ENCODE results near the gene SEZ6. TPM values are rescaled to one million over a fixed set of nuclear protein-coding genes. Genes with fewer than 3 reads are reported as not detected.

SEZ6 gene
- total RNA-seq, 6 donors from 2014 or later = 0.20 to 0.47 (median 0.30) TPM; not detected in 3

GRCh38 chr17:28961391-28961790 lies 44.4 kb downstream of the SEZ6 start:
- Histone ChIP-seq H3K27me3 (peaks cover 0 to 3% (median 0%) of the 10 kb centered on the region in 4 donors), H3K4me1 (peaks cover 0 to 5% (median 0%) of the 10 kb centered on the region in 4 donors), H3K36me3 (no peaks in the 10 kb centered on the region), H3K27ac (no peak overlapping the region), H3K4me3 (no peak overlapping the region), H3K9me3 (no peaks in the 10 kb centered on the region)
- TF ChIP-seq POLR2AphosphoS5 (IDR thresholded peaks at IDR 0.05) (no peak), EP300 (IDR thresholded peaks at IDR 0.05) (no peak), CTCF (IDR thresholded peaks at IDR 0.05) (no peak), POLR2A (IDR thresholded peaks at IDR 0.05) (no peak)
- WGBS, 2 donors = 89 to 93% methylated on average over 6 to 7 of the region's 7 CpGs
- DNase-seq (no peak), ATAC-seq (ENCODE audit: low FRiP score in 2 of 2) (no peak)

GRCh38 chr17:28960256-28961061 lies 45.4 kb downstream of the SEZ6 start:
- peaks cover 0 to under 1% (median 0%) of the 10 kb centered on the region in 4 donors for H3K4me1 ChIP-seq
- H3K4me3 ChIP-seq = no peak overlapping the region
- TF ChIP-seq POLR2AphosphoS5 (IDR thresholded peaks at IDR 0.05) (no peak), CTCF (IDR thresholded peaks at IDR 0.05) (no peak), EP300 (IDR thresholded peaks at IDR 0.05) (no peak), POLR2A (IDR thresholded peaks at IDR 0.05) (no peak)
- WGBS, 2 donors = 92 to 95% methylated on average over 8 to 18 of the region's 18 CpGs
- no peak overlapping the region for H3K27ac ChIP-seq
- peaks cover 0 to 3% (median 0%) of the 10 kb centered on the region in 4 donors for H3K27me3 ChIP-seq
- ATAC-seq (ENCODE audit: low FRiP score in 2 of 2) = no peak
- H3K36me3 ChIP-seq = no peaks in the 10 kb centered on the region
- DNase-seq = no peak
- H3K9me3 ChIP-seq = no peaks in the 10 kb centered on the region

- no peak overlapping the region for H3K27ac ChIP-seq
- 88% methylated on average over 9 of the region's 9 CpGs; no CpG with 5 or more reads in 1 of the 2 donors for WGBS, 2 donors
- no peak overlapping the region for H3K4me3 ChIP-seq
- DNase-seq (no peak), ATAC-seq (ENCODE audit: low FRiP score in 2 of 2) (no peak)
- no peaks in the 10 kb centered on the region for H3K9me3 ChIP-seq
- H3K27me3 ChIP-seq = peaks cover 0 to 3% (median 0%) of the 10 kb centered on the region in 4 donors
- TF ChIP-seq POLR2A (IDR thresholded peaks at IDR 0.05) (no peak), EP300 (IDR thresholded peaks at IDR 0.05) (no peak), POLR2AphosphoS5 (IDR thresholded peaks at IDR 0.05) (no peak), CTCF (IDR thresholded peaks at IDR 0.05) (no peak)
- no peaks in the 10 kb centered on the region for H3K4me1 ChIP-seq
- no peaks in the 10 kb centered on the region for H3K36me3 ChIP-seq
Observed at GRCh38 chr17:28959471-28959871, 46.4 kb downstream of the SEZ6 start.

DNA sequence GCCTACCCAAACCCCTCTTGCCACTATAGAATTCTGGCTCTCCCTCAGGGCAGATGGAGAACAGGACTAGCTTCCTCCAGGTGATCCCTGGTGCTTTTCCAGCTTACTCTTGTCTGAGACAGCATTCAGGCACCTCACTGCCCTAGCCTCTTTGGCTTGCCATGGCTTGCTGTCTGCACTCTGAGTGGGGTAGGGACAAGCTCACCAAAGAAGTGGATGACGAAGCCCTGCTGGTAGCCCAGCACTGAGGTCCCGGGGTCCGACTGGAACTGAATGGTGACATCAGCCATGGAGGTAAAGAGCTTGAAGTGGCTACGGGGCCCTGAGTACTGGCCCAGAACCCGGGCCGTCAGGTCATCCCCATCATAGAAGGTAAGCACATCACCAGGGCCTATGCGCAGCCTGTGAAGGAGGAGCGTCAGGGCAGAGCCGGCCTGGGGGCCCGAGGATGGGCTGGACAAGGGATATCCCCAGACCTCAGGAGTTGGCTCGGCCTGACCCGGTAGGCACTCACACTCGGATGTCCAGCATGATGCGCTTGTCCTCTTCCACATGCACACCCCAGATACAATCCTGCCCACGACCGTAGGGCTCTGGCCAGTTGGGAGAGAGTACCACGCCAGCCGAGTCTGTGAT lies 46.9 kb downstream of the SEZ6 start:
- TF ChIP-seq EP300 (IDR thresholded peaks at IDR 0.05) = no peak
- TF ChIP-seq CTCF (IDR thresholded peaks at IDR 0.05) = no peak
- no peak for TF ChIP-seq POLR2AphosphoS5 (IDR thresholded peaks at IDR 0.05)
- TF ChIP-seq POLR2A (IDR thresholded peaks at IDR 0.05) = no peak
- no peaks in the 10 kb centered on the region for H3K27me3 ChIP-seq
- 93 to 94% methylated on average over 10 to 18 of the region's 18 CpGs for WGBS, 2 donors
- no peaks in the 10 kb centered on the region for H3K4me1 ChIP-seq
- DNase-seq (no peak), ATAC-seq (ENCODE audit: low FRiP score in 2 of 2) (no peak)
- no peak overlapping the region for H3K27ac ChIP-seq
- H3K4me3 ChIP-seq = no peak overlapping the region
- no peaks in the 10 kb centered on the region for H3K9me3 ChIP-seq
- H3K36me3 ChIP-seq = no peaks in the 10 kb centered on the region
